GM19467 (cell line): ENCODE data around the gene TRMT6.

ENCODE experiments used
- ATAC-seq: cut with Tn5 transposase; IDR thresholded peaks from one replicate; pipeline ENCODE4 v1.9.1; 2021; ENCODE audit warnings: mild to moderate bottlenecking, moderate library complexity; ENCODE audit not compliant: unreplicated experiment

Gene TRMT6

GRCh38 chr20:5950271-5951031 lies at the start of gene TRMT6, which contains the start of gene MCM8:
TSS of gene TRMT6 (minus strand) at chr20:5950533. CDS start at chr20:5950405, 128 bp downstream.
TSS of gene MCM8 (plus strand) at chr20:5950652. CDS start at chr20:5952016, 1,364 bp downstream.
- ATAC-seq: peak; percentile 99

GRCh38 chr20:5999783-6000182 lies 49.5 kb upstream of the TRMT6 start:
- ATAC-seq: no peak

GRCh38 chr20:5996765-5997164 lies 46.4 kb upstream of the TRMT6 start:
- peak; percentile 90 for ATAC-seq

GRCh38 chr20:5991623-5992441 lies 41.5 kb upstream of the TRMT6 start:
- ATAC-seq: no peak

- ATAC-seq: no peak
Observed at GRCh38 chr20:5990946-5991345, 40.6 kb upstream of the TRMT6 start.

- ATAC-seq: no peak
Observed at GRCh38 chr20:5989539-5989938, 39.2 kb upstream of the TRMT6 start.

- ATAC-seq: no peak
Observed at GRCh38 chr20:5987383-5987782, 37.0 kb upstream of the TRMT6 start.

GRCh38 chr20:5980720-5981538 lies 30.6 kb upstream of the TRMT6 start:
- no peak for ATAC-seq

GRCh38 chr20:5979801-5980200 lies 29.5 kb upstream of the TRMT6 start:
- ATAC-seq: no peak

- ATAC-seq: no peak
Observed at GRCh38 chr20:5977975-5978374, 27.6 kb upstream of the TRMT6 start.

- ATAC-seq: no peak
Observed at GRCh38 chr20:5977223-5977622, 26.9 kb upstream of the TRMT6 start.

- ATAC-seq: no peak
Observed at GRCh38 chr20:5975778-5976177, 25.4 kb upstream of the TRMT6 start.

GRCh38 chr20:5974531-5974930 lies 24.2 kb upstream of the TRMT6 start:
- ATAC-seq: no peak

GRCh38 chr20:5973971-5974370 lies 23.6 kb upstream of the TRMT6 start:
- no peak for ATAC-seq

- ATAC-seq: no peak
Observed at GRCh38 chr20:5973172-5973571, 22.8 kb upstream of the TRMT6 start.

GRCh38 chr20:5971203-5971602 lies 20.9 kb upstream of the TRMT6 start:
- ATAC-seq: no peak

- no peak for ATAC-seq
Observed at GRCh38 chr20:5970381-5970780, 20.0 kb upstream of the TRMT6 start.

GRCh38 chr20:5969940-5970339 lies 19.6 kb upstream of the TRMT6 start:
- ATAC-seq: no peak

GRCh38 chr20:5969348-5969935 lies 19.1 kb upstream of the TRMT6 start:
- no peak for ATAC-seq

- ATAC-seq: no peak
Observed at GRCh38 chr20:5968462-5968861, 18.1 kb upstream of the TRMT6 start.

GRCh38 chr20:5967469-5967868 lies 17.1 kb upstream of the TRMT6 start:
- ATAC-seq: no peak
